Central memory CD8-positive, alpha-beta T cell (primary cell): Measurements from ENCODE around the gene GDF7.
"Not testable (repeated sequence)": the region's sequence is repeated elsewhere in the genome, so short reads cannot be mapped to it uniquely, and the experiment has no call there.

Experiments used
- ATAC-seq: fragments of 150-1000 bp; cut with Tn5 transposase; replicated peaks from 2 replicates; pipeline ENCODE4 v1.10.0; 2022; ENCODE audit warnings: mild to moderate bottlenecking, moderate FRiP score, moderate number of reproducible peaks; ENCODE audit not compliant: poor library complexity, severe bottlenecking; ENCODE audit errors: extremely low read depth
- DNase-seq, 2 donors: peaks; one replicate each; pipeline ENCODE4 v3.0.0; 2021; ENCODE audit warnings: low spot score in 2 of 2
- H3K27ac Mint-ChIP-seq: one replicate; pipeline ENCODE4 v1.8.0; 2022; ENCODE audit warnings: low read depth, mild to moderate bottlenecking, moderate library complexity, mixed read lengths
- H3K27me3 Mint-ChIP-seq: one replicate; pipeline ENCODE4 v1.8.0; 2022; ENCODE audit warnings: mixed read lengths
- H3K36me3 Mint-ChIP-seq: one replicate; pipeline ENCODE4 v1.8.0; 2022; ENCODE audit warnings: mild to moderate bottlenecking, moderate library complexity, mixed read lengths; ENCODE audit not compliant: insufficient read depth
- H3K4me1 Mint-ChIP-seq: one replicate; pipeline ENCODE4 v1.8.0; 2022; ENCODE audit warnings: mixed read lengths
- H3K4me3 Mint-ChIP-seq: one replicate; pipeline ENCODE4 v1.8.0; 2022; ENCODE audit warnings: mild to moderate bottlenecking, moderate library complexity, mixed read lengths
- H3K9me3 Mint-ChIP-seq: one replicate; pipeline ENCODE4 v1.8.0; 2022; ENCODE audit warnings: mixed read lengths

GDF7 gene

DNA sequence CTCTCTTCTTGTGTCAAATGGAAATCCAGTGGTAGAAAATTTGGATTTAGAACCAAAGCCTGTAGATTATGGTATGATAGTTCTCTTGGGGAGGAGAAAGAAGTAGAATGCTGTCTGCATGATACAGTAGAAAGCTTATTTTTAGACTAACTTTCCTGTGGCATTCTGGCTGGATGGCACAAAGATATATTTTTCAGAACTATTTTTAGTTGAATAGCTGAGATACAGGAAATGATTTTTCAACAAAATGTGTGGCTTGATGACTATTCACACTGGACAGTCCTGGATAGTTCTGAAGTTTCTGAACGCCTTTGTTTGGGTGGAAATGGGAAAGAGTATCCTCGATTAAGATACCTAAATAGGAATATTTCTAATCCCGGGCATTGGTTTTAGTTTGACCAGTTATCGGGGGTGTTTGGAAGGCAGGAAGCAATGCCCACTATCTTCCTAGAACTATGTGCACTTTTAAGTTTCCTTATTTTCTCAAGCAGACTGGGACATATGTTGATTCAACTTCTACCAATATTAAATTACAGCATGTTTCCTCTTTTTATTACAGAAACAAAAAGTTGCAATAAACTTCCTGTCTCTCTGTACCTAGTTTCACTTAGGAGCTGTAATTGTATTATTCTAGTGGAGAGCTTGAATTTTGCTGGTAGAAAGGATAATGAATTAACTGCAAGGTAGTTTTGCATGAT is 32.1 kb downstream of the GDF7 start:
- H3K36me3 Mint-ChIP-seq = peaks cover 9% of the 10 kb centered on the region
- H3K9me3 Mint-ChIP-seq = no peaks in the 10 kb centered on the region
- no peaks in the 10 kb centered on the region for H3K4me1 Mint-ChIP-seq
- ATAC-seq (no peak), DNase-seq (no peak)
- no peaks in the 10 kb centered on the region for H3K27me3 Mint-ChIP-seq
- no peak overlapping the region for H3K4me3 Mint-ChIP-seq
- H3K27ac Mint-ChIP-seq = no peak overlapping the region

DNA sequence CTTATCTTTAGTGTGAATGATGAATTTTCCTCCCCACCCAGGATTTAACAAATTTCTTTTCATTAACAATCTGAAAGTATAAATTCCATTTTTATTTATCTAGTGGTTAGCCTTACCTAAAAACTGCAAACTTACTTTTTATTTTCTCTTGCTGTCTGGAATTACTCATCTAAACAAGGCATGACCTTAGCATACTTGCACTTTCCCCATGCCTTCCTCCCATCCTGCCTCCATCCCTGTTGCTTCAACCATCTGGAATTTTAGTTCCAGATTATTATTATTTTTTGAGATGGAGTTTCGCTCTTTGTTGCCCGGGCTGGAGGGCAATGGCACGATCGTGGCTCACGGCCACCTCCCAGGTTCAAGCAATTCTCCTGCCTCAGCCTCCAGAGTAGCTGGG is 35.6 kb downstream of the GDF7 start:
- H3K4me1 Mint-ChIP-seq = peaks cover 7% of the 10 kb centered on the region
- DNase-seq = no peak
- no peaks in the 10 kb centered on the region for H3K27me3 Mint-ChIP-seq
- peaks cover 6% of the 10 kb centered on the region for H3K36me3 Mint-ChIP-seq
- no peaks in the 10 kb centered on the region for H3K9me3 Mint-ChIP-seq
- ATAC-seq = no peak
- no peak overlapping the region for H3K4me3 Mint-ChIP-seq
- no peak overlapping the region for H3K27ac Mint-ChIP-seq

DNA sequence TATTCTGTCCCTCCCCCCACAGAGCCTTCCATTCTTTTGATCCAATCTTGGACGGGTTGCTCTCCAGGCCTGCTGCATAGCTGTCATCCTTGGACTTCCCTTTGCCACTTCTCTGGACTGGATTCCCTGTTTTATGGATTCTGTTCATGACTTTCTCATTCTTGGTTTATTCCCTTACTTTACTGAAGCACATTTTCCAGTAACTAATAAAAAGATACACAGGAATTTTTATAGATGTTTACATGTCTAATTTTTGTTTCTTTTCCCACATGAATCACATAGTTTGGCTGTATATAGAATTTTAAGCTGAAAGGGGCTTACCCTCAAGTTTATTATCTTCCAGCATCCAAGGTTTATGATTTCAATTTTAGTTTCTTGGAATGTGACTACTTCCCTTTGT is 37.9 kb downstream of the GDF7 start:
- DNase-seq (no peak), ATAC-seq (no peak)
- H3K9me3 Mint-ChIP-seq = no peaks in the 10 kb centered on the region
- no peaks in the 10 kb centered on the region for H3K27me3 Mint-ChIP-seq
- peaks cover 12% of the 10 kb centered on the region for H3K4me1 Mint-ChIP-seq
- peaks cover 6% of the 10 kb centered on the region for H3K36me3 Mint-ChIP-seq
- H3K27ac Mint-ChIP-seq = no peak overlapping the region
- H3K4me3 Mint-ChIP-seq = no peak overlapping the region

DNA sequence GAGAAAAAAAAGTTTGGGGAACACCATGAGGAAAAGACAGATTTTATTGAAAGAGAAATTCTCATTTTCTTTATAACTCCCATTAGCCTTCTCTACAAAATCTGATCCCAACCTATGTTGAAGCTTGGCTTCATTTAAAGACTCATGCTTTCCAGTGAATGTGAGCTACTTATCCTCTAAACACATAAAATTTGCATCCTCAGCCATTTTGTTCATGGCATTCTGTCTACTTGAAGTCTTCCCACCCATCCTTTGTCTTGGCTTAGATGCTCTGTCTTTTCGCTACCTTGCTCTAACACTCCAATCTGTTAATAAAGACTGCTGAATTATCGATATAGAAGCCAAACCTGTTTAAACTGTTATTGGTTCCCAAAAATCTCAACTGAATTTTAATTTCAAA is 39.3 kb downstream of the GDF7 start:
- H3K4me3 Mint-ChIP-seq = no peak overlapping the region
- DNase-seq (no peak), ATAC-seq (no peak)
- H3K36me3 Mint-ChIP-seq = peaks cover 6% of the 10 kb centered on the region
- H3K4me1 Mint-ChIP-seq = peaks cover 12% of the 10 kb centered on the region
- H3K27me3 Mint-ChIP-seq = no peaks in the 10 kb centered on the region
- H3K9me3 Mint-ChIP-seq = no peaks in the 10 kb centered on the region
- H3K27ac Mint-ChIP-seq = peak overlapping the region; percentile 16

DNA sequence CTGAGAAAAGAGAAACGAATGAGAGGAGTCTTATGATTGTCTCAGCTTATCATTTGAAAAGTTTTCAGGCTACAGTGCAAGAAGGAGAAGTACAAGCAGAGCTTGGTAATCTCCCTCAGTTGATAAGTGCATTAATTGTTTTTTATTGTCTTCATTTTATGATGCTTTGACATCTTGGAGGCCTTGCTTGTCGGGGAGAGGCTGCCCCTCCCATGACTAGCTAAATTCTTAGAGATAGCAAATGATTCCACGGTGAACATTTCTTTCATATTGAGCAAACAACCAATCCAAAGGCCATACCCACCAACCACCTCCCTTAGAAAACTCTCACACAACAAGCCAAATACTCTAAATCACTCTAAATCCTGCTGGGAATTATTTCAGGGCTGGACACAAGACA is 39.8 kb downstream of the GDF7 start:
- H3K9me3 Mint-ChIP-seq = no peaks in the 10 kb centered on the region
- peaks cover 12% of the 10 kb centered on the region for H3K4me1 Mint-ChIP-seq
- peaks cover 4% of the 10 kb centered on the region for H3K36me3 Mint-ChIP-seq
- ATAC-seq (no peak), DNase-seq (no peak)
- no peak overlapping the region for H3K4me3 Mint-ChIP-seq
- no peaks in the 10 kb centered on the region for H3K27me3 Mint-ChIP-seq
- H3K27ac Mint-ChIP-seq = no peak overlapping the region

DNA sequence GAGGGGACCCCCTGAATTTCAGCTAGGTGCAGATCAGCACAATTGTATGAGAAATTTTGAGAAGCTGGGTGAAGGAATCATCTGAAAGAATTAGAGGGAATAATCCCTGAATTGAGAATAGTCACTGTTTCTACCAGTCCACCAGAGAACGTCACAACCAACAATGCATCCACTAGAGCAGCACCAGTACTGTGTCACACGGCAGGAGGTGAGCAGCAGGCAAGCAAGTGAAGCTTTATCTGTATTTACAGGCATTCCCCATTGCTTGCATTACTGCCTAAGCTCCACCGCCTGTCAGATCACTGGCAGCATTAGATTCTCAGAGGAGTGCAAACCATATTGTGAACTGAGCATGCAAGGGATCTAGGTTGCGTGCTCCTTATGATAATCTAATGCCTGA is 40.7 kb downstream of the GDF7 start:
- DNase-seq (no peak), ATAC-seq (no peak)
- Mint-ChIP-seq H3K4me1 (peaks cover 15% of the 10 kb centered on the region), H3K9me3 (no peaks in the 10 kb centered on the region), H3K27me3 (no peaks in the 10 kb centered on the region), H3K4me3 (no peak overlapping the region), H3K36me3 (peaks cover 4% of the 10 kb centered on the region), H3K27ac (no peak overlapping the region)

DNA sequence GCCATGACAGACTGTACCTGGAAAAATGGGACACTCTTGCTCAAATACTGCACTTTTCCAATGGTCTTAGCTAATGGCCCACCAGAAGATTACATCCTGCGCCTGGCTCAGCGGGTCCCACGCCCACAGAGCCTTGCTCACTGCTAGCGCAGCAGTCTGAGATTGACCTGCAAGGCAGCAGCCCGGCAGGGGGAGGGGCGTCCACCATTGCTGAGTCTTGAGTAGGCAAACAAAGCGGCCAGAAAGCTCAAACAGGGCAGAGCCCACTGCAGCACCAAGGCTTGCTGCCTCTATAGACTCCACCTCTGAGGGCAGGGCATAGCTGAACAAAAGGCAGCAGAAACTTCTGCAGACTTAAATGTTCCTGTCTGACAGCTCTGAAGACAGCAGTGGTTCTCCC is 44.7 kb downstream of the GDF7 start:
- H3K27me3 Mint-ChIP-seq, H3K4me3 Mint-ChIP-seq, ATAC-seq, DNase-seq, H3K36me3 Mint-ChIP-seq, H3K9me3 Mint-ChIP-seq, H3K27ac Mint-ChIP-seq: not testable (repeated sequence)
- peaks cover 31% of the 10 kb centered on the region for H3K4me1 Mint-ChIP-seq

DNA sequence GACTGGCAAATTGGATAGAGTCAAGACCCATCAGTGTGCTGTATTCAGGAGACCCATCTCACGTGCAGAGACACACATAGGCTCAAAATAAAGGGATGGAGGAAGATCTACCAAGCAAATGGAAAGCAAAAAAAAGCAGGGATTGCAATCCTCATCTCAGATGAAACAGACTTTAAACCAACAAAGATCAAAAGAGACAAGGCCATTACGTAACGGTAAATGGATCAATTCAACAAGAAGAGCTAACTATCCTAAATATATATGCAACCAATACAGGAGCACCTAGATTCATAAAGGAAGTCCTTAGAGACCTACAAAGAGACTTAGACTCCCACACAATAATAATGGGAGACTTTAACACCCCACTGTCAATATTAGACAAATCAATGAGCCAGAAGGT is 46.6 kb downstream of the GDF7 start:
- H3K27me3 Mint-ChIP-seq, ATAC-seq, DNase-seq, H3K36me3 Mint-ChIP-seq, H3K9me3 Mint-ChIP-seq, H3K4me3 Mint-ChIP-seq, H3K27ac Mint-ChIP-seq: not testable (repeated sequence)
- H3K4me1 Mint-ChIP-seq = peaks cover 23% of the 10 kb centered on the region

DNA sequence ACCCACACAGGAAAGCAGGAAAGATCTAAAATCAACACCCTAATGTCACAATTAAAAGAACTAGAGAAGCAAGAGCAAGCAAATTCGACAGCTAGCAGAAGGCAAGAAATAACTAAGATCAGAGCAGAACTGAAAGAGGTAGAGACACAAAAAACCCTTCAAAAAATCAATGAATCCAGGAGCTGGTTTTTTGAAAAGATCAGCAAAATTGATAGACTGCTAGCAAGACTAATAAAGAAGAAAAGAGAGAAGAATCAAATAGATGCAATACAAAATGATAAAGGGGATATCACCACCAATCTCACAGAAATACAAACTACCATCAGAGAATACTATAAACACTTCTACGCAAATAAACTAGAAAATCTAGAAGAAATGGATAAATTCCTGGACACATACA is 47.5 kb downstream of the GDF7 start:
- peak overlapping the region; percentile 9 for H3K27ac Mint-ChIP-seq
- DNase-seq, H3K36me3 Mint-ChIP-seq, H3K4me3 Mint-ChIP-seq, H3K27me3 Mint-ChIP-seq, ATAC-seq, H3K9me3 Mint-ChIP-seq: not testable (repeated sequence)
- peaks cover 24% of the 10 kb centered on the region for H3K4me1 Mint-ChIP-seq

DNA sequence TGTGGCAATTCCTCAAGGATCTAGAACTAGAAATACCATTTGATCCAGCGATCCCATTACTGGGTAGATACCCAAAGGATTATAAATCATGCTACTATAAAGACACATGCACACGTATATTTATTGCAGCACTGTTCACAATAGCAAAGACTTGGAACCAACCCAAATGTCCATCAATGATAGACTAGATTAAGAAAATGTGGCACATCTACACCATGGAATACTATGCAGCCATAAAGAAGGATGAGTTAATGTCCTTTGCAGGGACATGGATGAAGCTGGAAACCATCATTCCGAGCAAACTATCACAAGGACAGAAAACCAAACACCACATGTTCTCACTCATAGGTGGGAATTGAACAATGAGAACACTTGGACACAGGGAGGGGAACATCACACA is 49.2 kb downstream of the GDF7 start:
- not testable (repeated sequence) for H3K27me3 Mint-ChIP-seq, H3K9me3 Mint-ChIP-seq, H3K36me3 Mint-ChIP-seq, DNase-seq, H3K4me3 Mint-ChIP-seq, H3K27ac Mint-ChIP-seq, ATAC-seq
- H3K4me1 Mint-ChIP-seq = peaks cover 27% of the 10 kb centered on the region

DNA sequence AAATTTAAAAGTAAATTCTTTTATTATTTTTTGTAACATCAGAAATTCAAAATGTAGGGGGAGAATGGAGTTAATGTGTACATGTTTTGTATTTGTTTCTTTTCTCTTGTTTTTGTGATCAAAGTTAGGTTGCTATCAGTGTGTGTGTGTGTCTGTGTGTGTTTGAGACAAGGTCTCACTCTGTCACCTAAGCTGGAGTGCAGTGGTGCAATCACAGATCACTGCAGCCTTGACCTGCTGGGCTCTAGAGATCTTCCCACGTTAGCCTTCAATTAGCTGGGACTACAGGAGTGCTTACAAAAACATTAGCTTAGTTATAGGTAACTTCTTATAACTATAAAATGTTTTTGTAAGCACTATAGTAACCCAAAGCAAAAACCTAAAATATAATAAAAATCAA is 50.7 kb downstream of the GDF7 start:
- Mint-ChIP-seq H3K4me3 (no peak overlapping the region), H3K36me3 (peaks cover 2% of the 10 kb centered on the region), H3K27ac (no peak overlapping the region), H3K4me1 (peaks cover 23% of the 10 kb centered on the region), H3K9me3 (no peaks in the 10 kb centered on the region), H3K27me3 (no peaks in the 10 kb centered on the region)
- DNase-seq = no peak
- ATAC-seq = no peak

DNA sequence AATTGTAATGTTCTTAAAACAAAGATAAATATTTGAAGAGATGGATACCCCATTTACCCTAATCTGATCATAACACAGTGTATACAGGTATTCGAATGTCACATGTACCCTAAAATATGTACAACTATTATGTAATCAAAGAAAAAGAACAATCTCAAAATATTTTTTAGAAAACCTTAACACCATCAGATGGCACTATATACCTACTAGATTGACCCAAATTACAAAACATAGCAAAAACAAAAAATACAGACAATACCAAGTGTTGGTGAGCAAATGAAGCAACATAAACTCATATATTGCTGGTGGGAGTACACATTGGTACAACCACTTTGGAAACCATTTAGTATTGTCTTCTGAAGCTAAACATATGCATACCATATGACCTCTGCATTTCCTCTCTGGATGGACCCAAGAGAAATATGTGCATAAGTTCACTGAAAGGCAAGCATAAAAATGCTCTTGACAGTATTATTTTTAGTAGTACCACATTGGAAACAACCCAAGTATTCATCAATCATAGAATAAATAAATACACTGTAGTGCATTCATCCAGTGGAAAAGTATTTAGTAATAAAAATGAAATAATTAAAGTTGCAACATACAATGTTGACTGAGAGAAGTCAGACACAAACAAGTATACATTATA is 55.8 kb downstream of the GDF7 start:
- no peaks in the 10 kb centered on the region for H3K9me3 Mint-ChIP-seq
- peaks cover 4% of the 10 kb centered on the region for H3K36me3 Mint-ChIP-seq
- H3K4me3 Mint-ChIP-seq = no peak overlapping the region
- no peaks in the 10 kb centered on the region for H3K27me3 Mint-ChIP-seq
- no peak for DNase-seq
- peaks cover 8% of the 10 kb centered on the region for H3K4me1 Mint-ChIP-seq
- H3K27ac Mint-ChIP-seq = no peak overlapping the region
- ATAC-seq = no peak

DNA sequence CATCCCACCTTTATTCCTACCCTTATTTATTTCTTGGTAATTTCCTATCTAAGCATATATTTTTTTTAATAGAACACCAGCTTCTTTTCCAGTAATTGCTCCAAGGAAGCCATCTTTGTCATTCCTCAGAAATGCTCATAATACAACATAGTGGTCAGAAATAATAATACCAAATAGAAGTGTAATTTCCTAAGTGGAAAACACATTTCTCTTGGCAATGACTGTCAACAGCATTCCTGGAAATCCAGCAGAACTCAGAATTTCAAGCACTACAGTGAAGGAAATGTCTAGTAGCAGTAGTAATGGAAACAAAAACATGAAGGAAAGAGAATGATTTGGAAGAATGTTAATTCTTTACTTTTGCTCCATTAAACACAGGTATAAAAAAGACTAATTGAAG is 56.6 kb downstream of the GDF7 start:
- DNase-seq (no peak), ATAC-seq (no peak)
- Mint-ChIP-seq H3K4me3 (no peak overlapping the region), H3K27me3 (no peaks in the 10 kb centered on the region), H3K27ac (no peak overlapping the region), H3K9me3 (no peaks in the 10 kb centered on the region), H3K4me1 (peaks cover 8% of the 10 kb centered on the region), H3K36me3 (peaks cover 4% of the 10 kb centered on the region)
